ENCODE data around the gene RBM42.
A peak's percentile ranks its signal among the peaks of the same experiment; 100 is the strongest.
"Not testable (repeated sequence)": the region's sequence is repeated elsewhere in the genome, so short reads cannot be mapped to it uniquely, and the experiment has no call there.

RBM42 gene

DNA sequence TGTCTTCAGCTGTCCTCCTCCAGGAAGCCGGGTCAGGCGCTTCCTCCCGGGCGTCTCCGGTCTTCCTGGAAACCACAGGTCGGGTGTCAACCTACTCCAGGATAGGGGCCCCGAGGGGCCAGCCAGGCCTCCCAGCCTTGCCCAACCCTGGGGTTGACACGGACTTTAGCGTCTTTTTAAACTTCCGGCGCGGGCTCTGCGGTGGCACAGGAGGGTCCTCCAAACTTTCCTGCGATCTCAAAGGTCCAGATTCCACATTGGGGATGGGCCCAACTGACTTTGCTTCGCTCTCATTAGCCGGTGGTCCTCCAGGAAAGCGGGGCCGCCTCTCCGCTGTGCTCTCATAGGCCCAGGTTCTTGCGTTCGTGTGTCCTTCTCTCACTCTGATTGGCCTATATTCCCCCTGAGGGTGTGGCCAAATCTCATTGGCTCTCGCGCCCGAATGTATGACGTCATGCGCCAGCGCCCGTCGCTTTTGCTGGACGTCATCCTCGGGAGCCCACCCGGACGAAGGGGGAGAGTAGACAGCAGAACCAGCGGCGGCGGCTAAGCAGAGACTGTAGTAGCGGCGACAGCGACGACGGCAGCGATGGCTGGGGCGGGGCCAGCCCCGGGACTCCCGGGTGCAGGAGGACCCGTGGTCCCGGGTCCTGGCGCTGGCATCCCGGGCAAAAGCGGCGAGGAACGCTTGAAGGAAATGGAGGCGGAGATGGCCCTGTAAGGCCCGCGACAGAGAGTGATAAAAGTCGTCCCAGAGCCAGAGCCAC, at the start of gene RBM42:
Gene RBM42 (plus strand): TSS at position 472 of the 767 bp plus-strand sequence. CDS start 118 bp downstream, at position 590.
- peak; percentile 95 for DNase-seq (ENCODE audit: low read depth, low spot score)

DNA sequence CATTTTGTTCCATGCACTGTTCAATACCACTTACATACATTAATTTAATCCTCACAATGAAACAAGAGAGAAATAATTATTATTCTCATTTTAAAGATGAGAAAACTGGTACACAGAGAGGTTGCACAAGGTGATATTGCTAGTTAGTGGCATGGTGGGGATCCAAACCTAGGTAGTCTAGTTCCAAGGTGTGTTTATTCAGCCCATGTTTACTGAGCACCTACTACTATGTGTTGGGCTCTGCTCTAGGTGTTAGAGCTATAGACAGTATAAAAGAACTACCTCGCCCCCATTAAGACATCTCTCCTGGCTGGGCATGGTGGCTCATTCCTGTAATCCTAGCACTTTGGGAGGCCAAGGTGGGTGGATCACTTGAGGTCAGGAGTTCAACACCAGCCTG, 46.1 kb upstream of the RBM42 start:
- DNase-seq (ENCODE audit: low read depth, low spot score): no peak

- no peak for DNase-seq (ENCODE audit: low read depth, low spot score)
These were observed 43.0 kb upstream of the RBM42 start, which contains the start of gene PMIS2 for GRCh38 chr19:35585848-35586247. PMIS2 (plus strand) TSS chr19:35586173; CDS start chr19:35586260, 87 bp downstream.

- DNase-seq (ENCODE audit: low read depth, low spot score): no peak
These were observed 41.5 kb upstream of the RBM42 start for GRCh38 chr19:35587321-35587720.

GRCh38 chr19:35590875-35591274, 38.0 kb upstream of the RBM42 start:
- no peak for DNase-seq (ENCODE audit: low read depth, low spot score)

DNA sequence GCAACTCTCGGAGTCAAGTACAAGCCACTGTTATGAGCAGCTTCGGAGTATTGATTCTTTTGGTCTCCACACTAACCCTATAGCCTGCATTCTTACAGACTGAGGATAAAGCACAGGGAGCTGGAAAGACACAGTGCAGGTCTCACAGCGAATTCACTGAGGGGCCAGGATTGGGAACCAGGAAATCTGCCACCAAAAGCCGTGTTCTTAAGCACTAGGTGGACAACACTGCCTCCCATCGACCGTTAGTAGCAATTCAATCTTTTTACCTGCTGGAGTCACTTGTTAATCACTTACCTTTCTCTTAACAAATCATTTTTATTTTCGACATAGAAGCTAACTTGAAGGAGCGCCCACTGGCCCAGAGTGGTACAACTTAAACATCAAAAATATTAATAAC, 36.6 kb upstream of the RBM42 start:
- DNase-seq (ENCODE audit: low read depth, low spot score): no peak

GRCh38 chr19:35595026-35595425, 33.8 kb upstream of the RBM42 start:
- DNase-seq (ENCODE audit: low read depth, low spot score): not testable (repeated sequence)

DNA sequence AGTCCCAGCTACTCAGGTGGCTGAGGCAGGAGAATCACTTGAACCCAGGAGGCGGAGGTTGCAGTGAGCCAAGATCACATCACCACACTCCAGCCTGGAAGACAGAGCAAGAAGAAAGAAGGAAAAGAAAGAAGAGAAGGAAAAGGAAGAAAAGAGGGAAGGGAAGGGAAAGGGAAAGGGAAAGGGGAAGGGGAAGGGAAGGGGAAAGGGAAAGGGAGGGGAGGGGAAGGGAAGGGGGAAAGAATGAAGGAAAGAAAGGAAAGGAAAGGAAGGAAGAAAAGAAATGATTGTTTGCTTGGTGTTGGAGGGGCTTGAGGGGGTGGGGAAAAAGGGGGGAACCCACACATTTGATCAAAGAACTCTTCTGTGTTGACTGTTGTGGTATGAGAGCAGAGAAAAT, 32.9 kb upstream of the RBM42 start:
- DNase-seq (ENCODE audit: low read depth, low spot score): no peak

DNA sequence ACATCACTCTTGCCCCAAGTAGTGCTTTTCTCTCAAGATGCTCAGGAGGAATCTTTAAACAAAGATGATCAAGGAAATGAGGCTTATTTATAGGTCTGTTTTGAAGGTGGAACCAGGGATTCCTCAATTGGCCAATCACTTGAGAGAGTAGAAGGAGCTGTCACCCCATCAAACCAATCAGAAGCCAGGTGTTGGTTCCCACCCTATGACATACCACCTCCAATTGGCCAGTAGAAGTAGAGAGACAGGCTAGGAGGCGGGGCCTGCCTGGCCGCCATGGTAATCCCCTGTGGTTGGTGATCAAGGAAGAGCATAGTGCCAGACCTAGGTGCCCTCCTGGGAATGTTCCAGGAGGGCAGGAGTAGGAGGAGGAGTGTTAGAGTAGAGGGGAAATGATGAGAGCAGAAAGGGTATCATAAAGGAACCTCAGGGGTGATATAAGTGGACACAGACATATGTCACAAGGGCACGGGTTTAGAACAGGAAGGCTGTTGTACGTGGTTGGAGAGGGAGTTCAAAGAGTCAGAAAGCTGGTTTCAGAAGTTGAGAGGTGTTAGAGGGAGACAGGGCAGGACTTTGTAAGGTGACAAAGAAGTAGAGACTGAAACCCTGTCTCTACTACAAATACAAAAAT, 32.4 kb upstream of the RBM42 start:
- no peak for DNase-seq (ENCODE audit: low read depth, low spot score)

DNA sequence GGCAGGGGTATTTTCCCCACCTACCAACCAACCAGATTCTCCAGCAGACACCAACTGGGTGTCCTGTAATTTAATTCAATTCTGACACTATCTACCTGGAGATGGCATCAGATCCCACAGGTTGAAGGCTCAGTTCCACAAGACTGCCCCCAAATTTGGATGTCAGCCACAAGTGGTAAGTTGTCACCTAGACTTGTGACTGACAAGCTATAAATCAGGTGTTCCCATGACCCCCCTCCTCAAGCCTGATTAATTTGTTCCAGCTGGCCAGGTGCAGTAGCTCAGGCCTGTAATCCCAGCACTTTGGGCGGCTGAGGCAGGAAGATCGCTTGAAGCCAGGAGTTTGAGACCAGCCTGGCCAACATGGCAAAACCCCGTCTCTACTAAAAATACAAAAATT, 26.9 kb upstream of the RBM42 start:
- no peak for DNase-seq (ENCODE audit: low read depth, low spot score)

DNA sequence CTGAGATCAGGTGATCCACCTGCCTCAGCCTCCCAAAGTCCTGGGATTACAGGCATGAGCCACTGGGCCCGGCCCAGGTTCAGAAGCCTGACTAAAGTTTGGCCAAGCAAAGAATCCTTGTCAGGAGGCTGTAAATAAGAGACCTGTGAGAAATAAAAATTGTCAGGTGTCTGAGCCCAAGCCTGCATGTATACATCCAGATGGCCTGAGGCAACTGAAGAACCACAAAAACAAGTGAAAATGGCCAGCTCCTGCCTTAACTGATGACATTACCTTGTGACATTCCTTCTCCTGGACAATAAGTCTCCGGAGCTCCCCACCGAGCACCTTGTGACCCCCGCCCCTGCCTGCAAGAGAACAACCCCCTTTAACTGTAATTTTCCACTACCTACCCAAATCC, 24.4 kb upstream of the RBM42 start:
- not testable (repeated sequence) for DNase-seq (ENCODE audit: low read depth, low spot score)

DNA sequence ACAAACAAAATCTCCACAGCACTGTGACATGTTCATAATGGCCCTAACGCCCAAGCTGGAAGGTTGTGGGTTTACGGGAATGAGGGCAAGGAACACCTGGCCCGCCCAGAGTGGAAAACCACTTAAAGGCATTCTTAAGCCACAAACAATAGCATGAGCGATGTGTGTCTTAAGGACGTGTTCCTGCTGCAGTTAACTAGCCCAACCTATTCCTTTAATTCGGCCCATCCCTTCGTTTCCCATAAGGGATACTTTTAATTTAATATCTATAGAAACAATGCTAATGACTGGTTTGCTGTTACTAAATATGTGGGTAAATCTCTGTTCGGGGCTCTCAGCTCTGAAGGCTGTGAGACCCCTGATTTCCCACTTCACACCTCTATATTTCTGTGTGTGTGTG, 21.7 kb upstream of the RBM42 start:
- not testable (repeated sequence) for DNase-seq (ENCODE audit: low read depth, low spot score)

DNA sequence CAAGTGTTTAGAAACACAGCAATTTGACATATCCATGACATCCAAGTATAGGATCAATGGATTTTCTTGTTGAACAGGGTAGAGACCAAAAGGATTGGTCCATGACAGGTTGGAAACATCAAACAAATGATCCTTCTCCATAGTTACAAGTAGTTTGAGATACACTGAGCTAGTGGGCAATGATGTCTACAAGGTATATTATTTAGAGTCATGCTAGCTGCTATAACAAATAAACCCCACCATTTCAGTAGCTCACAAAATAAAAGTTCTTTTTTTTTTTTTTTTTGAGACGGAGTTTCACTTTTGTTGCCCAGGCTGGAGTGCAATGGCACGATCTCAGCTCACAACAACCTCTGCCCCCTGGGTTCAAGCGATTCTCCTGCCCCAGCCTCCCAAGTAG, 21.2 kb upstream of the RBM42 start:
- DNase-seq (ENCODE audit: low read depth, low spot score): no peak

DNA sequence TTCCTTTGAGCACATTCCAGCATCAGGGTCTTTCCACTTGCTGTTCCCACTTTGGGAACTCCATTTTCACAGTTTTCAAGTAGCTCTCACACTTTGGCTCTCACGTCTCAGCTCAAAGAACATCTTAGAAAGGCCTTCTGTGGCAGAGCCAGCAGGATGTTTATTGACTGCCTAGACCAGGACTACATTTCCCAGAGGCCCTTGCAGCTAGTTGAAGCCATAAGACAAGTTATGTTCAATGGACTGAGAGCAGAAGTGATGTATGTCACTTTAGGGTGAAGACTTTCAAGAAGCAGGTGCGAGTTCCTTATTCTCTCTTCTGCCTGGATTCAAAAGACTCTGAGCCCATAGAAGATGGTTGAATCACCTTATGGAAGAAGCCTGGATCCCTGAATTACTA, 20.6 kb upstream of the RBM42 start:
- DNase-seq (ENCODE audit: low read depth, low spot score): no peak

DNA sequence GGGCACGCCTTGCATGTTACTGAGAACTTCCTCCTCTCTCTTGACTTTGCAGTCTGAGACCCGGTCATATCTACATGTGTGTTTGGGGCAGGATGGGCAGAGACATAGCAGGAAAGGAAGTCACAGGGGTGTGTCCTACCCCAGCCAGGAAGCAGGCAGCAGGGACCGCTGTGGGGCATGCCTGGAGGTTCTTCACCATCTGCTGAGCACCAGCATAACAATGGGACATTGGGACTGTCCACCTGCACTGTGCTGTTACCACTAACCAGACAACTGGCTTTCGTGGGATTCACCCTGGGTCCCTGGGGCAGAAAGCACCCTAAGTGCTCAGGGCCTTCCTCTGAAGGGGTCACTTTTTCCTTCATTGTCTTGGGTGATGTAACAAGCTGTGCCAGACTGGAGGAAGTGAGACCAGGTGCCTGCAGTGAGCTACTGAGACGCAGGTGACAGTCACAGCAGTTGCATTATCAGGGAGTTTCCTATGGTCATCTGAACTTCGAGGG, 18.9 kb upstream of the RBM42 start:
- no peak for DNase-seq (ENCODE audit: low read depth, low spot score)

- DNase-seq (ENCODE audit: low read depth, low spot score): no peak
These were observed 16.6 kb upstream of the RBM42 start for GRCh38 chr19:35612224-35612558.

- DNase-seq (ENCODE audit: low read depth, low spot score): peak; percentile 92
These were observed 16.1 kb upstream of the RBM42 start, which contains the start of gene HAUS5 for GRCh38 chr19:35612559-35613321. HAUS5 (plus strand) TSS chr19:35612735; CDS start chr19:35612795, 60 bp downstream.

GRCh38 chr19:35613574-35613973, 15.3 kb upstream of the RBM42 start:
- DNase-seq (ENCODE audit: low read depth, low spot score): no peak

GRCh38 chr19:35615036-35615435, 13.8 kb upstream of the RBM42 start:
- DNase-seq (ENCODE audit: low read depth, low spot score): no peak

DNA sequence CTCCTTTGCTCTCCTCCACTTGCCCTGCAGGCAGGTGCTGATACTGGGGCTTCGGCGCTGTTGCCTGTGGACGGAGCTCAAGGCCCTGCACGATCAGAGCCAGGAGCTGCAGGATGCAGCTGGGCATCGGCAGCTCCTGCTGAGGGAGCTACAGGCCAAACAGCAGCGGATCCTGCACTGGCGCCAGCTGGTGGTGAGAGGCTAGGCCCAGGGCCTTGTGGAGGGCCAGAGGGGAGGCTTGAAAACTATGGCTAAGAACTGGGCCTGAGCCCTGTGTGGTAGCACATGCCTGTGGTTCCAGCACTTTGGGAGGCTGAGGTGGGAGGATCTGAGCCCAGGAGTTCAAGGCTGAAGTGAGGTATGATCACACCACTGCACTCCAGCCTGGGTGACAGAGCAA, 10.0 kb upstream of the RBM42 start:
- DNase-seq (ENCODE audit: low read depth, low spot score): no peak

- no peak for DNase-seq (ENCODE audit: low read depth, low spot score)
These were observed 9.4 kb upstream of the RBM42 start for GRCh38 chr19:35619290-35619923.

GRCh38 chr19:35620001-35620400, 8.8 kb upstream of the RBM42 start:
- DNase-seq (ENCODE audit: low read depth, low spot score): no peak

All from activated CD4-positive, CD25-positive, alpha-beta regulatory T cell treated with anti-CD3 and anti-CD28 coated beads, Interleukin-2, amount 50 U/mL, for 16 hours (primary cell).